IPS DF 4.7 (cell line): ENCODE measurements around the gene MMP25.

Source experiments
- DNase-seq: peaks from one replicate; pipeline ENCODE4 v3.0.0-alpha.2; 2013; ENCODE audit warnings: low spot score; ENCODE audit errors: extremely low read depth

Gene MMP25

GRCh38 chr16:3045758-3046640, at the start of gene MMP25:
TSS of gene MMP25 (plus strand) at chr16:3046561. CDS start at chr16:3046918, 357 bp downstream.
- DNase-seq: no peak

- DNase-seq: no peak
Observed at GRCh38 chr16:2999929-3000328, 46.4 kb upstream of the MMP25 start.

GRCh38 chr16:3000540-3000939, 45.8 kb upstream of the MMP25 start:
- no peak for DNase-seq

- no peak for DNase-seq
Observed at GRCh38 chr16:3001316-3001715, 45.0 kb upstream of the MMP25 start.

GRCh38 chr16:3003582-3004270, 42.6 kb upstream of the MMP25 start:
- no peak for DNase-seq

GRCh38 chr16:3004319-3004718, 42.0 kb upstream of the MMP25 start:
- no peak for DNase-seq

GRCh38 chr16:3004781-3005284, 41.5 kb upstream of the MMP25 start:
- no peak for DNase-seq

GRCh38 chr16:3007059-3007956, 39.1 kb upstream of the MMP25 start:
- no peak for DNase-seq

- DNase-seq: no peak
Observed at GRCh38 chr16:3007957-3008689, 38.2 kb upstream of the MMP25 start.

- DNase-seq: no peak
Observed at GRCh38 chr16:3008690-3009037, 37.7 kb upstream of the MMP25 start.

GRCh38 chr16:3009568-3010390, 36.6 kb upstream of the MMP25 start:
- no peak for DNase-seq

GRCh38 chr16:3010510-3010909, 35.9 kb upstream of the MMP25 start:
- DNase-seq: no peak

GRCh38 chr16:3012246-3012645, 34.1 kb upstream of the MMP25 start:
- DNase-seq: no peak

- DNase-seq: no peak
Observed at GRCh38 chr16:3012828-3013420, 33.4 kb upstream of the MMP25 start, which contains the start of gene CLDN9. TSS of gene CLDN9 (plus strand) at chr16:3012923. CDS start at chr16:3013363, 440 bp downstream.

- DNase-seq: no peak
Observed at GRCh38 chr16:3013491-3013951, 32.8 kb upstream of the MMP25 start.

GRCh38 chr16:3013998-3014690, 32.2 kb upstream of the MMP25 start:
- no peak for DNase-seq

- DNase-seq: no peak
Observed at GRCh38 chr16:3014971-3015370, 31.4 kb upstream of the MMP25 start.

GRCh38 chr16:3015865-3016521, 30.4 kb upstream of the MMP25 start:
- DNase-seq: no peak
